ENCODE results near the gene MAD1L1. TPM values are rescaled to one million over a fixed set of nuclear protein-coding genes. Genes with fewer than 3 reads are reported as not detected.

The MAD1L1 gene
- total RNA-seq, 1 donor from 2014 or later: 32.3 TPM

GRCh38 chr7:2217206-2217605 is 15.5 kb downstream of the MAD1L1 start:
- Mint-ChIP-seq H3K36me3 (ENCODE audit: low read depth, unreplicated experiment) (peaks cover 28% of the 10 kb centered on the region), H3K4me1 (ENCODE audit: low read depth, unreplicated experiment) (peaks cover 2% of the 10 kb centered on the region), H3K4me3 (ENCODE audit: unreplicated experiment) (no peak overlapping the region), H3K27ac (ENCODE audit: unreplicated experiment) (no peak overlapping the region), H3K27me3 (ENCODE audit: low read depth, unreplicated experiment) (no peaks in the 10 kb centered on the region), H3K9me3 (ENCODE audit: unreplicated experiment) (peaks cover 3% of the 10 kb centered on the region)
- Histone ChIP-seq H3K36me3 (ENCODE audit: insufficient read depth, low read length) (peaks cover 19% of the 10 kb centered on the region), H3K9ac (ENCODE audit: low read length) (no peak overlapping the region), H3K27ac (ENCODE audit: low read depth, low read length) (no peak overlapping the region), H4K20me1 (ENCODE audit: insufficient read depth, low read length) (peaks cover 44% of the 10 kb centered on the region), H3K79me2 (ENCODE audit: insufficient read depth, low read length) (peaks cover 12% of the 10 kb centered on the region), H3K9me3 (ENCODE audit: insufficient read depth, low read depth, low read length) (no peaks in the 10 kb centered on the region), H3K4me3 (ENCODE audit: insufficient read depth, low read depth, low read length) (no peak overlapping the region), H3K4me2 (ENCODE audit: low read length) (no peak overlapping the region), H2AFZ (ENCODE audit: low read depth, low read length) (no peak overlapping the region), H3K4me1 (ENCODE audit: insufficient read depth, low read length) (no peaks in the 10 kb centered on the region), H3K27me3 (ENCODE audit: insufficient read depth, low read length) (no peaks in the 10 kb centered on the region)
- DNase-seq (ENCODE audit: low read depth) (no peak), FAIRE-seq (no peak)
- no peak for TF ChIP-seq CTCF (IDR thresholded peaks at IDR 0.05; ENCODE audit: insufficient read depth, low read depth, low read length)
- TF ChIP-seq EZH2 (IDR thresholded peaks at IDR 0.05; ENCODE audit: insufficient read depth, low read length): no peak

DNA sequence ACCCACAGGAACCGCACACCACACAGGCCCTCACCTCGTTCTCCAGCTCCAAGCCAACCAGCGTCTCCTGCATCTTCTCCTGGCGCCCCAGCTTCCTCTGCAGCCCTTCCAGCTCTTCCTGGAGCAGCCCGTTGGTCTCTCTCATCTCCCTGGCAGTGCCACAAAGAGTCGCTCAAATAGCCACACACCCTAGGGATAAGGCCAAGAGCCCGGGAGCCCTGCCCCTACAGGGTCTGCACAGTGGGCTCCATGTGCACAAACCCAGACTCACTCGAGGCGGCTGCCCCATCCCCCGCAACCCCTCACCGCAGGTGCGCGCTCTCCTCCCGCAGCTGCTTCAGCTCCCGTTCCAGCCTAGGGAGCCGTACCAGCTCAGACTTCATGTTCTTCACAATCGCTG is 16.9 kb downstream of the MAD1L1 start:
- FAIRE-seq: no peak
- Mint-ChIP-seq H3K27me3 (ENCODE audit: low read depth, unreplicated experiment) (no peaks in the 10 kb centered on the region), H3K9me3 (ENCODE audit: unreplicated experiment) (peaks cover 3% of the 10 kb centered on the region), H3K4me3 (ENCODE audit: unreplicated experiment) (no peak overlapping the region), H3K36me3 (ENCODE audit: low read depth, unreplicated experiment) (peaks cover 32% of the 10 kb centered on the region), H3K4me1 (ENCODE audit: low read depth, unreplicated experiment) (peaks cover 2% of the 10 kb centered on the region), H3K27ac (ENCODE audit: unreplicated experiment) (no peak overlapping the region)
- no peak for TF ChIP-seq EZH2 (IDR thresholded peaks at IDR 0.05; ENCODE audit: insufficient read depth, low read length)
- no peak for TF ChIP-seq CTCF (IDR thresholded peaks at IDR 0.05; ENCODE audit: insufficient read depth, low read depth, low read length)
- Histone ChIP-seq H2AFZ (ENCODE audit: low read depth, low read length) (no peak overlapping the region), H3K36me3 (ENCODE audit: insufficient read depth, low read length) (peaks cover 19% of the 10 kb centered on the region), H3K9ac (ENCODE audit: low read length) (no peak overlapping the region), H3K4me3 (ENCODE audit: insufficient read depth, low read depth, low read length) (no peak overlapping the region), H3K9me3 (ENCODE audit: insufficient read depth, low read depth, low read length) (no peaks in the 10 kb centered on the region), H3K27ac (ENCODE audit: low read depth, low read length) (no peak overlapping the region), H3K79me2 (ENCODE audit: insufficient read depth, low read length) (peaks cover 8% of the 10 kb centered on the region), H4K20me1 (ENCODE audit: insufficient read depth, low read length) (peaks cover 36% of the 10 kb centered on the region), H3K4me2 (ENCODE audit: low read length) (no peak overlapping the region), H3K27me3 (ENCODE audit: insufficient read depth, low read length) (no peaks in the 10 kb centered on the region), H3K4me1 (ENCODE audit: insufficient read depth, low read length) (no peaks in the 10 kb centered on the region)
- DNase-seq (ENCODE audit: low read depth): no peak

DNA sequence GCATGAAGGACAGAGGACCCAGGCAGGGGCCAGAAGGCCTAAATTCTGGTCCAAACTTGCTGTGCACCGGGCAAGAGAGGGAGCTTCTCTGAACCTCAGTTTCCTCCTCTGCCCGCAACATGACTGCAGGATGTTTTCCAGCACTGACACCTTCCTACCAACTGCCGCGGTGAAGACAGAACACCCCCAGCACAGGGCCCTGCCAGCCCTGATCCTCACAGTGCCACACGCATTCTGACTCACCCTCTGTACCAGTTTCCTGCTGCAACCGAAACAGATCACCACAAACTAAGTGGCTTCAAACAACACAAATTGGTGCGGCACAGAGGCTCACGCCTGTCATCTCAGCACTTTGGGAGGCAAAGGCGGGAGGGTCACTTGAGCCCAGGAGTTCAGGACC is 18.1 kb downstream of the MAD1L1 start:
- peaks cover 3% of the 10 kb centered on the region for H3K9me3 Mint-ChIP-seq (ENCODE audit: unreplicated experiment)
- no peaks in the 10 kb centered on the region for H3K4me1 ChIP-seq (ENCODE audit: insufficient read depth, low read length)
- no peaks in the 10 kb centered on the region for H3K27me3 ChIP-seq (ENCODE audit: insufficient read depth, low read length)
- no peaks in the 10 kb centered on the region for H3K9me3 ChIP-seq (ENCODE audit: insufficient read depth, low read depth, low read length)
- no peak overlapping the region for H3K4me2 ChIP-seq (ENCODE audit: low read length)
- H3K27me3 Mint-ChIP-seq (ENCODE audit: low read depth, unreplicated experiment): no peaks in the 10 kb centered on the region
- peaks cover 2% of the 10 kb centered on the region for H3K4me1 Mint-ChIP-seq (ENCODE audit: low read depth, unreplicated experiment)
- DNase-seq (ENCODE audit: low read depth) (no peak), FAIRE-seq (no peak)
- H3K79me2 ChIP-seq (ENCODE audit: insufficient read depth, low read length): no peaks in the 10 kb centered on the region
- no peak overlapping the region for H3K4me3 ChIP-seq (ENCODE audit: insufficient read depth, low read depth, low read length)
- no peak overlapping the region for H3K27ac ChIP-seq (ENCODE audit: low read depth, low read length)
- peaks cover 19% of the 10 kb centered on the region for H3K36me3 ChIP-seq (ENCODE audit: insufficient read depth, low read length)
- no peak overlapping the region for H3K27ac Mint-ChIP-seq (ENCODE audit: unreplicated experiment)
- no peak overlapping the region for H2AFZ ChIP-seq (ENCODE audit: low read depth, low read length)
- no peak for TF ChIP-seq EZH2 (IDR thresholded peaks at IDR 0.05; ENCODE audit: insufficient read depth, low read length)
- TF ChIP-seq CTCF (IDR thresholded peaks at IDR 0.05; ENCODE audit: insufficient read depth, low read depth, low read length): no peak
- H3K9ac ChIP-seq (ENCODE audit: low read length): no peak overlapping the region
- peaks cover 30% of the 10 kb centered on the region for H4K20me1 ChIP-seq (ENCODE audit: insufficient read depth, low read length)
- no peak overlapping the region for H3K4me3 Mint-ChIP-seq (ENCODE audit: unreplicated experiment)
- peaks cover 29% of the 10 kb centered on the region for H3K36me3 Mint-ChIP-seq (ENCODE audit: low read depth, unreplicated experiment)
